GM19463 (cell line): ENCODE measurements around the gene STK17A.
"Not testable (repeated sequence)": the region's sequence is repeated elsewhere in the genome, so short reads cannot be mapped to it uniquely, and the experiment has no call there.

Experiments
- ATAC-seq: cut with Tn5 transposase; IDR thresholded peaks from one replicate; pipeline ENCODE4 v1.9.1; 2021; ENCODE audit warnings: mild to moderate bottlenecking, moderate library complexity; ENCODE audit not compliant: unreplicated experiment

Gene STK17A

DNA sequence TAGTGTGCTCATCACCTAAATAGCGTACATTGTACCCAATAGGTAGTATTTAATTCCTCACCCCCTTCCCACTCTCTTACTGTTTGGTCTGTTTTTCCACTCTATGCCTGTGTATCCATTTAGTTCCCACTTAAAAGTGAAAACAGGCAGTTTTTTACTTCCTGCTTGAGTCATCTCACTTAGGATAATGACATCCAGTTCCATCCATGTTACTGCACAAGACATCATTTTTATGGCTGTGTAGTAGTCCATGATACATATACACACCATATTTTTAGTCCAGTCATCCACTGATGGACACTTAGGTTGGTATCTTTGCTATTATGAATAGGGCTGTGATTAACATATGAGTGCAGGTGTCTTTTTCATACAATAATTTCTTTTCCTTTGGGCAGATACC, 10.1 kb downstream of the STK17A start:
- ATAC-seq, result no peak

DNA sequence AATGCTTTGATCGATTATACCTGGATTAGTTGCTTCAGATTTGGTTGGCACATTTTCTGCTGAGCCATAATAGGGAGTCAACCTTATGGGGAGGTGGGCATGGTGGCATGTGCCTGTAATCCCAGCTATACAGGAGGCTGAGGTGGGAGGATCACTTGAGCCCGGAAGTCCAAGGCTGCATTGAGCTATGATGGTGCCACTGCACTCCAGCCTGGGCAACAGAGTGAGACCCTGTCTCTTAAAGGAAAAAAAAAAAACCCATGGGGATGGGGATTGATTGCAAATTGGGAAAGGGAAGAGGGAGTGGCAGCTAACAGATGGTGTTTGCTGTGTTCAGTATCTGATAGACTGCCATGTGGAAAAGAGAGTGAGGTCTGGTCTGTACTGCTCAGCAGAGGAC, 11.1 kb downstream of the STK17A start:
- ATAC-seq, result no peak

DNA sequence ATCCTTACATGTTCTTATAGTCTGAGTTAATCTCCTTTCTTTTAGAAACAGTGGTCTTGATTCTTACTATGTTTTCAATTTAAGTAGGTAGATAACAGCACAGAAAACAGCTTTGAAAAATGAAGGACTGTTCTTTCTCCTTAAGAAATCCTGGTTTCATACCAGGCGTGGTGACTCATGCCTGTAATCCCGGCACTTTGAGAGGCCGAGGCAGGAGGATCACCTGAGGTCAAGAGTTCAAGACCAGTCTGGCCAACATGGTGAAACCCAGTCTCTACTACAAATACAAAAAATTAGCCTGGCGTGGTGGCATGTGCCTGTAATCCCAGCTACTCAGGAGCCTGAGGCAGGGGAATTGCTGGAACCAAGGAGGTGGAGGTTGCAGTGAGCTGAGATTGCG, 13.5 kb downstream of the STK17A start:
- ATAC-seq, result not testable (repeated sequence)

DNA sequence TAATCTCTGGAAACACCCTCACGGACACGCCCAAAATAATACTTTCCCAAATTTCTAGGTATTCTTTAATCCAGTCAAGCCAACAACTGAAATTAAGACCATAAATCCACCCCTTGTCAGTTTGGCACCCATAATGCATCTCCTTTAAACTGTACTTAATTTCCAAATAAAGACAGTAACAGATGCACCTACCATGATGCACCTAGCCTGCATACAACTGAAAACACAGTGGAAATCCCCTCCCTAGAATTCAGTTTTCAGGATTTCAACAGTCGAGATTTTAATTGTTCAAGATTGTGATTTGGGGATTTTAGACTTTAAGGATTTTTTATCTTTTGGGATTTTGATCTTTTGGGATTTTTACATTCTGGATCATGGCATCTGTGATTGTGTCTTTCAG, 17.1 kb downstream of the STK17A start:
- no peak for ATAC-seq

DNA sequence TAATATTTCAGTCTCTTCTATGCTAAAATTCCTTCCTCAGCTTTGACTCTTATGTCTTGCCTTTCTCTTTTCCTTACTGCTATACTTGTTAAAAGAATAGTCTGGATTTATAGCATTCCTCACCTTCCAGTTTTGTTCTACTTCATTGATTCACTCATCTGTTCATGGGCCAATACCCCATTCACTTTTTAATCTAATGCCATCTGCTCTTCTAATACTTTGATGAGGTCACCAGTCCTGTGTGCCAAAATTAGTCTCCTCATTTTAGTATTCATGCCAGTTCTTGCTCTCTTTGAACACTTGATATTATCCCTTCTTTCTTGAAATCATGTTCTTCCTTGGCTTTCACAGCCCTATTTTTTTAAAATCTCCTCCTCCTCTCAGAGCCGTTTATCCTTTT, 19.3 kb downstream of the STK17A start:
- no peak for ATAC-seq

DNA sequence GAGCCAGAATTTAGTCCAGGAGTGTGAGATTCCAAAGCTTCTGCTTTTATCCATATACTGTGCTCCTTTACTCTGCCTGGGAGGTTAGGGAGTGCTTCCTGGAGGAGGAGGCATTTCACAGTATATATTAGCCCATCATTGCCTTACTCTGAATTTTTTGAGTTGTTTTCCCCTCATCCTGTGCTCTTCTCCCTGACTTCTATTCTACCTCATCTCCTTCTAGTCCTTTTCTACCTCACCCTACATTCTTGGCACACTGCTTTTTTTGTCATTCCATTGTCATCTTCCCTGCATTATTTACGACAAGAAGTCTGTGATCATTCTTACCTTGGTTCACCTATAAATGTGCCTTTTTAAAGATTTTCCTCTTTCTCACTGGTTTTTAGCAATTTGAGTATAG, 21.3 kb downstream of the STK17A start:
- no peak for ATAC-seq

DNA sequence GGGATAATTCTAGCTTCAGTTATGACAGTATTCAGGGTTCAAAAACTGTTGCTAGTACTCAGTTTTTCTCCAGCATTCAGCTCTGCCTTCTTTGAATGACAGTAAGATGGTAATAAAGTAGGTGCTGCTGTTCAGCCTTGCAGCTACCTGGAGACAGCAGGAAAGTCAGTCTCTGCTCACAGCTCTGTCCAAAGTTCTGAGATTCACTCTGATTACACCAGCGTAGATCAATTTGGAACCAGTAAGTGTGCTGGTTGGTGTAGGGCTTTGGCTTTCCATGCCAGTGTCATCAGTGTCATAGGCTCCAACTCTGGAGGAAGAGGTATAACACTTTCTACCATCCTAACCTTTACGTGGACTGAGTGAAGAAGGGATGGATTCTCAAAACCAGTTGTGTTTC, 26.2 kb downstream of the STK17A start:
- ATAC-seq, result no peak

DNA sequence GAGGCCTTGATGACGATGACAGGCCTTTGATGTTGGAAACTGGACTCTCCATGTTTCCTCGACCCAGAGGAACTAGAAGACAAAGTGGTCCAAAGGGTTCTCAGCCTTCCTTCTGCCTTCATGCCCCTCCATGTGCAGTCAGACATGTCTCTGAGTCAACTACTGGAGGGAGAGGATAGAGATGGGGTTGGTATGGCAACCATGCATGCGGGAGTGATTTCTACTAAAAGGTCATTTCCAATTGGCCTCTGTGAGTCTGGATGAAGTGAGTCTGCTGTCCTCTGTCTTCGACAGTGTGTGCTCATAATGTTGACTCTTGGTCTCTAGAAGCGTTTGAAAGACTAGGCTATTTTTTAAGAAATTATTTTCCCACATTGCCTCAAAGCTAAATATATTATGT, 29.2 kb downstream of the STK17A start:
- no peak for ATAC-seq

DNA sequence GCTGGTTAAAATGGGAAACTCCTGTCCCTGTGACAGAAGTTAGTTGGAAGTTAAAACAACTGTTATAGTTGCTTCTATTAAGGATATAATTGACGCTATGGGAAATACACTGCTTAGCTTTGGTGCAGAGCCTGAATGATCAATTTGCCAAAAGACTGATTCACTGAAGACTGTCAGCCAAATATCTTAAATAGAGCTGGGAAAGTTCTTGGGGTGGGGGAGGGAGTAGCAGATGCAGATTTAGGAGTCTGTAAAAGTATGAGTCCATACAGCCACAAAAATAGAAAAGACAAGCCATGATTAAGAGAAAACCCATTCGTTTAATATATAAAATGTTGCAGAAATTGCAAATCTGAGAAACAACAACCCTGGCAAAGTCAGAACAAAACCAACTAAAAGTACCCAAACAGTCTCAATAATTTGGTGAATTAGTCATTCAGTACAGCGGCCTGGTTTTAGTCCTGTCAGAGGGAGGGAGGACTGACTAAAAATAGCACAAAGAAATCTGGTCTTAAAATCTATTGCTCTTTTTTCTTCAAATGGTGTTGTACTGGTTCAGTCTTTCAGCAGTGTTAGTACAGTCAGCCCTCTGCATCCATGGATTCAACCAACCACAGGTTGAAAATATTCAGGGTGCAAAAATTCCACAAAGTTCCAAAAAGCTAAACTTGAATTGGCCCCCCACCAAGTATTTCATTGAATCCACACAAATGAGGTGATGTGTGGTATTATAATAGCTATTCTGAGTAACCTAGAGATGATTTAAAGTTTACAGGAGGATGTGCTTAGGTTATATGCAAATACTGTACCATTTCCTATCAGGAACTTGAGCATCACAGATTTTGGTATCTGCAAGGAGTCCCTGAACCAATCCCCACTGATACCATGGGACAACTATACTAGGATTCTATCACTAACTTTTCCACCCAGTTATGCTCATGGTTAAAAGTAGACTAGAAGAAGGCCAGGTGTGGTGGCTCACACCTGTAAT, 30.0 kb downstream of the STK17A start:
- peak; percentile 81 for ATAC-seq

DNA sequence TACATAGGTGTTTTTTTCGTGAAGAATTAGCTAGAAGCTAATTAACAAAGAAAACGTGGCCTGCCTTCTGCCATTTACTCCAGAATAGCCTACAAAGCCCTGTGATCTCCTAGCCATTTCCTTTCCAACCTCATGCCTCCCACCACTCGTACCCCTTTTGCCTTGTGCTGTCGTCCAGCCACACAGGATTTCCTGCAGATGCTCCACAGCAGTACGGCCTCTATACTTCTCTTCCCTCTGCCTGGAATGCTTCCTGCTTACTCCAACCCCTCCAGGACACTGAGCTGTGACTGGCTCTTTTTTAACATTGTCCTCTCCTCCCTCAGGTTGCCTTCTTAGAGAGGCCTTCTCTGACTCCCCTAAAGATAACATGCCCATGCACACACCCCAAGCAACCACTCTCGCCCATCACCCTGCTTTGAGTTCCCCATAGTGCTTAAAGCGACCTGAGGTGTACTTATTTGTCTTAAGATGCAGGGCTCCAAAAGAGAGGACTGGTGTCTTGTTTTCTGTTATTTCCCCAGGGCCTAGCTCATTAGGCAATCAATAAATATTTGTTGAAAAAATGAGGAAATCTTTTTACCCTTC, 32.7 kb downstream of the STK17A start:
- ATAC-seq, result no peak

DNA sequence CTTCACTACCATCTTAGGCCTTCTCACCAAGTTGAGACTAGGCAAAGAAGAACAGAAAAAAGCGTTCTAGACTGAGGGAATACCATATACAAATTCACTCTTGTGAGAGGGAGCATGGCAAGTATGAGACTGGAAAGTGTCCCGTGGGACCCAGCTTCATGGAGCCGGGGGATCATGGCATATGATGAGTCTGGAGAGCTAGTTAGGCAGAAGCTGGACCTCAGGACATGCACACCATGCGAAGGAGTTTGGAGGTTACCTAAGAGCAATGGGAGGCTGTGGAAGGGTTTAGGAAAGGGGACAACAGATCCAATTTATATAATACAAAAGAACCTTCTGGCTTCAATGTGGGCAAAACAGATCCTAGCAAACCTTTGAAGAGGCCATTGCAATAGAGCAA, 34.1 kb downstream of the STK17A start:
- no peak for ATAC-seq

DNA sequence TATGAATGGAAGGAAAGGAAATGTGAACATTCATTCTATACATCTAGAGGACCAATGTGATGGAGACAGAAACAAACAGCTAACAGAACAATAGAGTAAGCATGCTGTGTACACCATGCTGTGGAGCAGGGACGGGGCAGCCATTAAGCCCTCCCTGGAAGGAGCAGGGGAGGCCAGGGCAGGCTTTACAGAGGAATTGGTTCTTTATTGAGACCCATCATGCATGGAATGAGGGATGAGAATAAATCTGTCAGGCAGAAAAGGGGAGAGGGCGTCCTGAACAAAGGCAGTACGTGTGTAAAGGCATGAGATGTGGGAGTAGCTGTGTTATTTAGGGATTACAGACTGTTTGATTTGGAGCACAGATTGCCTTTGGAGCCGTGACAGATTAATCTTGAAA, 35.2 kb downstream of the STK17A start:
- no peak for ATAC-seq

DNA sequence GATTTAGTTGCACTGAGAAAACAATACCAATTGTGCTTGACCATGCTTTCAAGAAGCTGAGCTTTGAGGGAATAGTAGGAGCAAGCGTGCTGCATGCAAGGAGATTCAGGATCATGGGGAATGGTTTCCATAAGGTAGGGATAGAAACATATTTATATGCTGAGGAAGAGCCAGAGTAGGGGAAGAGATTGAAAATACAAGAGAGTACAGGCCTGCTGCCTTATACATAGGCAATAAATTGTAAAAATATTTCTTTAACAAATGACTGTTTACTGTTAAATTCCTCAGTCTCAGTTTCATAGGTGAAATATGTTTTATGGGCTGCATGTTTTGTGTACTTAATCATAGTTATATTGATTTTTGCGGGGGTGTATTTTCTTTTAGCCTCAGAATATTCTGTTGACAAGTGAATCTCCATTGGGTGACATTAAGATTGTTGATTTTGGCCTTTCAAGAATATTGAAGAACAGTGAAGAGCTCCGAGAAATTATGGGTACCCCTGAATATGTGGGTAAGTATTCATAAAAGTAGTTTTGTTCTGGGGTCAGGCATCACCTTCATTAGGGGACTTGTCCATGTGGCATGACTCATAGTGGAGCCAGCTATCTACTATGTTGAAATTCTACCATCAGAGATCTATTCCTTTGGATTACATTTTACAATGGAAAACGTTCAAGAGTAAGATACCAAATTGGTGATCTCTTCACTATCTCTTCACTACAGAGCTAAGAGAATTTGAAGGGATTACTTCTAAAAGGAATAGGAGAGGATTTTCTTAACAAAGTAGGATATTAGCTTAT, 36.5 kb downstream of the STK17A start:
- no peak for ATAC-seq

DNA sequence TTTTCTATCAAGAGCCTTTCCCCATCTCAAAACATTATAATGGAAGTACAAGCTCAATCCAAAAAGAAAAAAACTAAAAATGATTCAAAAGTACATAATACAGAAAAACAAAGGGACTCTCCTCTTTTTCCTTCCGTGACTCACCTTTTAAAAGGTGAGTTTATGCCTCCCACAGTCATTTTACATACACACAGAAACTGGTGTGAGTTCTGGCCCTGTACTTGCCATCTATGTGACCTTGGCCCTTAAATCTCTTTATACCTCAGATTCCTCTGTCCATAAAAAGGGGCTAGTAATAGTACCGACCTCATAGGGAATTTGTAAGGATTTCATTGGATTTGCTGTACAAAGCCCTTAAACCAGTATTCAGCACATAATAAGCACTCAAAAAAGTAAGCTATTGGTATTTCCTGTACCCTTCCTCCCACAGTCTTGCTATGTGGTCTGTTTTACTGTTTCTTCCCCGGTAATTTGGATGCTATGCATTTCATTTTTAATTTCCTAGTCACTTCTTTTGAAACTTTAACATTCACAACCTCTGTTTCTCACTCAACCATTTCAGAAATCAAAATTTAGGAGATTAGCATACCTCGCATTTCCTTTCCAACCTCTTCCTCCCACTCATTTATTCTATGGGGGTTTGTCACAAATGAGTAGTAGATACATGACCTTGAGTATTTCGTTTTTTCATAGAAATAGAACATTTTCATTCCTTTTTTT, 39.0 kb downstream of the STK17A start:
- ATAC-seq, result no peak

DNA sequence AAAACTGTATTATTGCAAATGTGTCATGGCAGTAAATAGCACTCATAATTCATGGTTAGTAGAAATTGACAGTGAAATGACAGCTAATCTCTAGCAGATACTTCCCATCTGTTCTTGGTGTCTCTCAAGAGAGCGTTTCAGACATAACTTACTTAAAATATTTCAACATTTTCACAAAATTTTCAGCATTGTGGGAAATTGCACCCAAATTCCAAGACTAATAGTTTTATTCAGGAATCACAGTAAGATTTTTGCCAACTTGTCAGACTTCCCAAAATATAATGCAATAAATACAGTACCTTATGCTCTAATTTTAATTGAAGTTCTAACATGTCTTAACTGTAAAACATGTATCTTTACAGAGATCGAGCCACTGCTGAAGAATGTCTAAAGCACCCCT, 41.2 kb downstream of the STK17A start:
- no peak for ATAC-seq

DNA sequence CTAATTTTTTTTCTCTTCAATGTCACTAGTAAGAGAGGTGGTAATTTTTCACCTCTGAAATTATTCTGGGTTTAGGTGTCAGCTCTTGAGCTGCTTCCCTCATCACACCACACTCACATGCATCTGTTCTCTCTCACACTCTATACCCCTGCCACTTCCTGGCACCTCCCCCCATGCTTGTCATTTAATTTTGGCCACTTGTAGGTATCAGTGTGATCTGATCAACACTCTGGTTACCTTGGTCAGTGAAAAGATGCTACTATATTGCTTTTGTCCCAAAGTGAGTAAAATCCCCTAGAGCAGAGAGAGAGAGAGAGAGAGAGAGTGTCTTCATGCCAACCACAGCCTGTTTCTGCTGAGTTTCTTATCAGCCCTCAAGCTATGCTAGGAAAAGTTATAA, 42.5 kb downstream of the STK17A start:
- ATAC-seq, result peak; percentile 65

DNA sequence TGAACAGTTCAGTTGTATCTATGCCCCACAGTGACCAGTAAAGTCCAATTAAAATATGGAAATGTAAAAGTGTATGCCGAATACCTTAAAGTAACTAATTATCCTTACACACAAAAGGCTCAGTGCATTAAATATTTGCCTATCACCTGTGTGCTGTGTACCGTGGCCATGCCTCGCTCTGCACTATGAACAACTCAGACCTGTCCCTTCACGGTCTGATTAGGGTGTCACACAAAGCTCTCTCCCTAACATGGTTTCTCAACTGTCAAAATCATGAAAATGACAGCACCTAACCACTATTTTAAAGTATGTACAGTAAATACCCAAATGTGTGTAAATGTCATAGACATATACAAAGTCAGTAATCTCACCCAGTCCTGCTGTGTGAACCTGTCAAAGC, 43.1 kb downstream of the STK17A start:
- ATAC-seq, result peak; percentile 20

DNA sequence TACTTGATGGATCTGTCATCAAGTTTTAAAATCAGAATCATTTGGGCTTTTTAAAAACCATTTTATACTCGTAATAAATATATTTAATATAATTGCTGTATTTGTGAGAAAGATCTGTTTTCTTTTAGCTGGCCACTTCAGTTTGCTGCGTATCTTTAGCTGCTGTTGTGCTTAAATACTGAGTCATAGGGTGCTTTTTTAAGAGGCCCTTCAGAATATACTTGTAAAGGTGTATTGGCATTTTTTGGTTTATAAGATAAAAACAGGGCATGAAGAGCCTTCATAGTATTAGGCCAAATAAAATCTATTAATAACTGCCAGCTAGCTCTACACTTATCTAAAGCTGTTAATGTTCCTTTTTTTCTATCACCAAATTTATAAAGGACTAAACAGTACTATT, 43.8 kb downstream of the STK17A start:
- ATAC-seq, result no peak

DNA sequence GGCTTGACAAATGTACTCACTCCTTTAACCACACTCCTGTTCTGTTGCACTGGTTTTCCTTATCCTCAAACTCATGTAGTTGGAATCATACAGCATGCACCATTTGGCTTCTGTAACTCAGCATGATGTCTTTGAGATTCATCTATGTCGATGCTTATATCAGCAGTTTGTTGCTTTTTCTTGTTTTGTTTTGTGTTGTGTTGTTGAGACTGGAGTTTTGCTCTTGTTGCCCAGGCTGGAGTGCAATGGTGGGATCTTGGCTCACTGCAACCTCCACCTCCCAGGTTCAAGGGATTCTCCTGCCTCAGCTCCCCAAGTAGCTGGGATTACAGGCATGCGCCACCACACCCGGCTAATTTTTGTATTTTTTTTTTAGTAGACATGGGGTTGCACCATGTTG, 44.9 kb downstream of the STK17A start:
- ATAC-seq, result not testable (repeated sequence)

DNA sequence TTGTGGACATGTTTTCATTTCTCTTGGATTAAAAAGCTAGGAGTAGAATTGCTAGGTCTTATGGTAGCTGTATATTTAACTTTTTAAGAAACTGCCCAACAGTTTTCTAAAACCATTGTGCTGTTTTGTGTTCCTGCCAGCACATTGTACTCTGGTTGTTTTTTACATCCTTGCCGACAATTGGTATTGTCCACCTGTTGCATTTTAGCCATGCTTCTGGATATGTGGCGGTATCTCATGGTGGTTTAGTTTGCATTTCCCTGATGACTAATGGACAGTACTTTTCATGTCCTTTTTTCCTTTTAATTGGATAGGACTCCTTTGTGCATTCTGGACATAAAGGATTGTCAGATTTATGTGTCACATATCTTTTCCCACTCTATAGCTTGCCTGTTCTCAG, 45.5 kb downstream of the STK17A start:
- no peak for ATAC-seq

DNA sequence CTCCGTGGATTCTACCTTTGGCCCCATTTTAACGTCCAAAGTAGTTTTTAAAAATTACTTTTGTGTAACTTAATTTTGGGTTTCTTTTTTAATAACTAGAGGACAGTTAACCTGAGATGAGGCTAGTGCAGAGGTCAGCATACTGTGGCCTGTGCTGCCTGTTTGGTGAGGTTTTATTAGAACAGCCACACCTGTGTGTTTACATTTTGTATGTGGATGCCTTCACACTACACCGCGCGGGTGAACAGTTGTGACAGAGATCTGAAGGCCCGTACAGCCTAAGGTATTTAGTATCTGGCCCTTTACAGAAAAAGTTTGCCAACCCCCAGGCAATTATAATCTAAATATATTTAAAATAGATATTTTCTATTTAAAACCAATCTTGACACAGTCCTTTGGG, 46.9 kb downstream of the STK17A start:
- no peak for ATAC-seq
